K562 (cell line): ENCODE measurements around the gene AGO4. TPM values are rescaled to one million over a fixed set of nuclear protein-coding genes. Genes with fewer than 3 reads are reported as not detected.

Experiments
- CHAMP1 ChIP-seq: fragments of 450-650 bp; IDR thresholded peaks from 2 replicates; pipeline ENCODE4 v1.6.1; 2016; ENCODE audit warnings: mild to moderate bottlenecking
- EZH2 ChIP-seq: IDR thresholded peaks from 2 replicates; pipeline ENCODE4 v1.6.1; 2012; ENCODE audit warnings: low read depth, mild to moderate bottlenecking, inconsistent platforms, low read length, borderline replicate concordance
- KDM1A ChIP-seq, 2 experiments: fragments of 450-650 bp; IDR thresholded peaks; 2 replicates each; pipeline ENCODE4 v1.6.1; 2016; ENCODE audit warnings: mild to moderate bottlenecking in 2 of 2
- NUFIP1 ChIP-seq: fragments of 450-650 bp; IDR thresholded peaks from 2 replicates; pipeline ENCODE4 v1.6.1; 2018; ENCODE audit not compliant: partially characterized antibody
- SAFB2 ChIP-seq: fragments of 200-400 bp; formaldehyde crosslinking; IDR thresholded peaks from 2 replicates; pipeline ENCODE4 v1.6.1; 2018; ENCODE audit warnings: borderline replicate concordance, low read length, low read depth, moderate library complexity; ENCODE audit not compliant: severe bottlenecking
- SMAD3 ChIP-seq: fragments of 450-650 bp; formaldehyde crosslinking; conservative IDR thresholded peaks from 2 replicates; pipeline ENCODE4 v1.4.0; 2020; ENCODE audit warnings: mild to moderate bottlenecking
- SMC3 ChIP-seq: conservative IDR thresholded peaks from 2 replicates; pipeline ENCODE4 v1.6.1; 2011; ENCODE audit warnings: low read depth, low read length, improper control_type of control experiment; ENCODE audit not compliant: insufficient read depth
- TARDBP ChIP-seq: fragments of 450-650 bp; IDR thresholded peaks from 2 replicates; pipeline ENCODE4 v1.6.1; 2016
- ZFP30 ChIP-seq: fragments of 250-450 bp; sonication (Bioruptor Pico); IDR thresholded peaks from 2 replicates; pipeline ENCODE4 v1.8.0; 2022; ENCODE audit warnings: moderate library complexity, mild to moderate bottlenecking, inconsistent platforms, borderline replicate concordance
- ZNF23 ChIP-seq: fragments of 250-450 bp; sonication (Bioruptor Pico); IDR thresholded peaks from 2 replicates; pipeline ENCODE4 v1.4.0; 2020; ENCODE audit warnings: mild to moderate bottlenecking
- ZNF239 ChIP-seq: fragments of 250-450 bp; sonication (Bioruptor Pico); IDR thresholded peaks from 2 replicates; pipeline ENCODE4 v1.4.0; 2020; ENCODE audit warnings: mild to moderate bottlenecking
- ZNF3 ChIP-seq: fragments of 250-450 bp; sonication (Bioruptor Pico); IDR thresholded peaks from 2 replicates; pipeline ENCODE4 v1.5.0; 2021; ENCODE audit warnings: mild to moderate bottlenecking, moderate library complexity
- ZNF318 ChIP-seq, 2 experiments: fragments of 450-650 bp; IDR thresholded peaks; 2 replicates each; pipeline ENCODE4 v1.6.1; 2016; ENCODE audit warnings: mild to moderate bottlenecking in 2 of 2, borderline replicate concordance in 1 of 2, low read depth in 1 of 2, moderate library complexity in 1 of 2
- ZNF780A ChIP-seq: fragments of 250-450 bp; sonication (Bioruptor Pico); IDR thresholded peaks from 2 replicates; pipeline ENCODE4 v1.5.0; 2021; ENCODE audit warnings: mild to moderate bottlenecking
- polyA plus RNA-seq, 8 experiments: library from polyadenylated mRNA; depleted of rRNA in 4 of 8; stranded (reverse) in 5 of 8; unstranded in 3 of 8; fragments of >200 nt; fragmentation: Nextera tagmentation in 2 of 8; fragmentation: Illumina TruSeq in 1 of 8; extraction: Ambion mirVana in 2 of 8; extraction: Trizol in 1 of 8; gene quantifications; 2 replicates each; pipeline versions ENCODE4 v1.2.1 to v1.2.3, GENCODE V29; 2011 to 2014; ENCODE audit warnings: inconsistent platforms in 1 of 8, missing spikeins in 1 of 8
- total RNA-seq, 7 experiments: library from RNA; depleted of rRNA in 6 of 7; stranded (reverse); fragments of >200 nt in 6 of 7; fragmentation: Illumina TruSeq in 2 of 7; extraction: Trizol in 2 of 7; gene quantifications; 2 replicates each; pipeline versions ENCODE4 v1.2.1 to v1.2.3, GENCODE V29; 2011 to 2021; ENCODE audit warnings: low replicate concordance in 1 of 7
- TF ChIP-seq, protein P1 (sequence below): fragments of 450-650 bp; formaldehyde crosslinking; IDR thresholded peaks from 2 replicates; pipeline ENCODE4 v1.4.0; 2022; ENCODE audit warnings: mild to moderate bottlenecking, moderate library complexity
- TF ChIP-seq, protein P2 (sequence below): fragments of 450-650 bp; formaldehyde crosslinking; IDR thresholded peaks from 2 replicates; pipeline ENCODE4 v1.4.0; 2022; ENCODE audit warnings: missing genetic modification characterization

Gene AGO4
- total and polyA plus RNA-seq, 9 of the 15 experiments (the other 6 are each of a cell fraction or from before 2014, with no cell fraction given) = 1.3 to 10.5 (median 6.5) TPM

DNA sequence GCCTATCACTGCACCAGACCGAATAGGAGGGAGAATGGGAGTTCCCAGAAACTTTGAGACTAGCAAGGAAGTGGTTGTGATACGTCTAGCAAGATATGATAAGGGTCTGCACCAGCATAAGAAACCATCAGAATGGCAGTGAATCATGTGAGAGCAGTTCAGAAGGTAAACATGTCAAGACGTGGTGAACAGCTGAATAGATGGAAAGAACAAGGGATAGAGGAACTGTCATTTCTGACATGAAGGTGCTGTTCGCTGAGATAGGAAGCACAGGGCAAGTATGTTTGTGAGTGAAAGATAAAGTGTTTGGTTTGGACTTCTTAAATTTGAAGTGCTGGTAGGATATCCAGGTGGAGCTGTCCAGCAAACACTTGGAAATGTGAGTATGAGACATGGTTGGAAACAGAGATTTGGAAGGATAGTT, 74.0 kb downstream of the AGO4 start (continued):
- TF ChIP-seq ZNF239 = no peak
- peak in 1 of 2 experiments; percentile 5; a peak in 1 of 4 replicates for TF ChIP-seq KDM1A (IDR thresholded peaks at IDR 0.05)
- TF ChIP-seq CHAMP1 = 0 out of 2 replicates have a peak, but pooled peaks have one; percentile 75
- TF ChIP-seq, protein P1, sequence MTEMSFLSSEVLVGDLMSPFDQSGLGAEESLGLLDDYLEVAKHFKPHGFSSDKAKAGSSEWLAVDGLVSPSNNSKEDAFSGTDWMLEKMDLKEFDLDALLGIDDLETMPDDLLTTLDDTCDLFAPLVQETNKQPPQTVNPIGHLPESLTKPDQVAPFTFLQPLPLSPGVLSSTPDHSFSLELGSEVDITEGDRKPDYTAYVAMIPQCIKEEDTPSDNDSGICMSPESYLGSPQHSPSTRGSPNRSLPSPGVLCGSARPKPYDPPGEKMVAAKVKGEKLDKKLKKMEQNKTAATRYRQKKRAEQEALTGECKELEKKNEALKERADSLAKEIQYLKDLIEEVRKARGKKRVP (CRISPR knock-in tag) = no peak
- no peak for TF ChIP-seq ZNF23 (CRISPR knock-in tag)
- TF ChIP-seq EZH2 = no peak
- no peak for TF ChIP-seq ZFP30 (CRISPR knock-in tag)
- 0 out of 2 replicates have a peak, but pooled peaks have one; percentile 37 for TF ChIP-seq SMAD3
- TF ChIP-seq ZNF780A (CRISPR knock-in tag) = no peak
- no peak for TF ChIP-seq SAFB2
- TF ChIP-seq TARDBP = no peak
- TF ChIP-seq NUFIP1 = no peak
- peak in 1 of 2 experiments; percentile 97; a peak in 2 of 4 replicates for TF ChIP-seq ZNF318 (IDR thresholded peaks at IDR 0.05; ENCODE audit: borderline replicate concordance in 1 of 2, low read depth in 1 of 2)
- no peak for TF ChIP-seq SMC3
- TF ChIP-seq ZNF3 (CRISPR knock-in tag) = no peak
- TF ChIP-seq, protein P2, sequence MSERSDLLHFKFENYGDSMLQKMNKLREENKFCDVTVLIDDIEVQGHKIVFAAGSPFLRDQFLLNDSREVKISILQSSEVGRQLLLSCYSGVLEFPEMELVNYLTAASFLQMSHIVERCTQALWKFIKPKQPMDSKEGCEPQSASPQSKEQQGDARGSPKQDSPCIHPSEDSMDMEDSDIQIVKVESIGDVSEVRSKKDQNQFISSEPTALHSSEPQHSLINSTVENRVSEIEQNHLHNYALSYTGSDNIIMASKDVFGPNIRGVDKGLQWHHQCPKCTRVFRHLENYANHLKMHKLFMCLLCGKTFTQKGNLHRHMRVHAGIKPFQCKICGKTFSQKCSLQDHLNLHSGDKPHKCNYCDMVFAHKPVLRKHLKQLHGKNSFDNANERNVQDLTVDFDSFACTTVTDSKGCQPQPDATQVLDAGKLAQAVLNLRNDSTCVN (CRISPR knock-in tag) = no peak
